MCF 10A (cell line): Measurements from ENCODE around the gene KCNT2. TPM values are rescaled to one million over a fixed set of nuclear protein-coding genes. Genes with fewer than 3 reads are reported as not detected.
A peak's percentile ranks its signal among the peaks of the same experiment; 100 is the strongest.

Experiments used
- BruUV-seq: library from RNA; stranded (reverse); fragments of 400-500 nt; replicated peaks from 2 replicates; lab custom pipeline; 2021; lab: Mats Ljungman, UMichigan
- CTCF ChIA-PET: fragments of 300-600 bp; sonication (Branson Sonifier 250); formaldehyde crosslinking; extraction: SDS; loops from one replicate; lab custom pipeline; 2021; ENCODE audit warnings: antibody characterized with exemption, inconsistent platforms; lab: Yijun Ruan, JAX
- POLR2A ChIA-PET: fragments of 300-600, 350-650 bp; sonication (Branson Sonifier 250); formaldehyde crosslinking; extraction: SDS; loops from one replicate; lab custom pipeline; 2020; ENCODE audit warnings: antibody characterized with exemption, inconsistent platforms; lab: Yijun Ruan, JAX
- DNase-seq: peaks from one replicate; pipeline ENCODE4 v3.0.0-alpha.2; 2018; ENCODE audit not compliant: unreplicated experiment
- H3K27ac Mint-ChIP-seq: one replicate; pipeline ENCODE4 v1.8.0; 2022; ENCODE audit warnings: mild to moderate bottlenecking, low read depth, mixed read lengths; ENCODE audit not compliant: unreplicated experiment
- H3K27me3 Mint-ChIP-seq: one replicate; pipeline ENCODE4 v1.8.0; 2022; ENCODE audit warnings: mixed read lengths; ENCODE audit not compliant: insufficient read depth, unreplicated experiment
- H3K36me3 Mint-ChIP-seq: one replicate; pipeline ENCODE4 v1.8.0; 2022; ENCODE audit warnings: mild to moderate bottlenecking, moderate library complexity, mixed read lengths; ENCODE audit not compliant: insufficient read depth, unreplicated experiment
- H3K4me1 Mint-ChIP-seq: one replicate; pipeline ENCODE4 v1.8.0; 2022; ENCODE audit warnings: mixed read lengths; ENCODE audit not compliant: insufficient read depth, unreplicated experiment
- H3K4me3 Mint-ChIP-seq: one replicate; pipeline ENCODE4 v1.8.0; 2022; ENCODE audit warnings: mild to moderate bottlenecking, moderate library complexity, mixed read lengths; ENCODE audit not compliant: unreplicated experiment
- H3K9me3 Mint-ChIP-seq: one replicate; pipeline ENCODE4 v1.8.0; 2022; ENCODE audit warnings: mixed read lengths; ENCODE audit not compliant: unreplicated experiment
- intact Hi-C: fragments of 100-400 bp; cut with micrococcal nuclease; formaldehyde crosslinking; loops from 2 replicates; pipeline ENCODE4 v1.14.1; 2022
- total RNA-seq: library from RNA; stranded (reverse); gene quantifications from 2 replicates; pipeline ENCODE4 v1.2.3, GENCODE V29; 2022
- TF ChIP-seq, protein P1 (sequence below): fragments of 200-600 bp; IDR thresholded peaks from one replicate; pipeline ENCODE4 v1.8.0; 2022; ENCODE audit warnings: antibody characterized with exemption, mild to moderate bottlenecking; ENCODE audit not compliant: unreplicated experiment

Gene KCNT2
- total RNA-seq, 1 experiment from 2014 or later: 1.5 TPM

DNA sequence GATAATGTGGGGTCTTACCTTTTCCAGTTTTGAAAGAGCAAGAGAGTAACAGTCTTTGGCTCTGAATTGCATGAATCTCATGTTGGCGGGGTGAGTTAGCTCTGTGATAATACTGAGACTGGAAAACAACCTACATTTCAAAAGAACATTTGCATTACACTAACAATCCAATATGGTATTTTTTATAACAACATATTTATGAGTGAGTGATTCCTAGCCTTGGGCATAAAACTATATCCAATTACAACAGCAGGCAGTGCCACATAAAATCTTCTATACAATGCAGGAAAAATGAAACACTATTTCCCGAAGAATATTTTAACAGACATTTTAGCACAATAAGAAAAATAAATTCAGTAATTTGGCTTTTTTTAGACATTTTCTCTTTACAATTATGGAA, 303.0 kb downstream of the KCNT2 start:
- POLR2A ChIA-PET: interaction anchor here (1.3 kb wide), 1 partner anchor 145 kb away, joined by 5 read pairs; no protein-coding TSS in a partner anchor
- no peak for DNase-seq
- H3K27ac Mint-ChIP-seq: no peak overlapping the region
- H3K4me3 Mint-ChIP-seq: no peak overlapping the region
- no peaks in the 10 kb centered on the region for H3K4me1 Mint-ChIP-seq
- peaks cover 7% of the 10 kb centered on the region for H3K9me3 Mint-ChIP-seq
- intact Hi-C loops: loop anchor here (10.0 kb wide), 1 partner anchor 500 kb away; no protein-coding TSS in a partner anchor
- BruUV-seq: no TSS peak
- TF ChIP-seq, protein P1, sequence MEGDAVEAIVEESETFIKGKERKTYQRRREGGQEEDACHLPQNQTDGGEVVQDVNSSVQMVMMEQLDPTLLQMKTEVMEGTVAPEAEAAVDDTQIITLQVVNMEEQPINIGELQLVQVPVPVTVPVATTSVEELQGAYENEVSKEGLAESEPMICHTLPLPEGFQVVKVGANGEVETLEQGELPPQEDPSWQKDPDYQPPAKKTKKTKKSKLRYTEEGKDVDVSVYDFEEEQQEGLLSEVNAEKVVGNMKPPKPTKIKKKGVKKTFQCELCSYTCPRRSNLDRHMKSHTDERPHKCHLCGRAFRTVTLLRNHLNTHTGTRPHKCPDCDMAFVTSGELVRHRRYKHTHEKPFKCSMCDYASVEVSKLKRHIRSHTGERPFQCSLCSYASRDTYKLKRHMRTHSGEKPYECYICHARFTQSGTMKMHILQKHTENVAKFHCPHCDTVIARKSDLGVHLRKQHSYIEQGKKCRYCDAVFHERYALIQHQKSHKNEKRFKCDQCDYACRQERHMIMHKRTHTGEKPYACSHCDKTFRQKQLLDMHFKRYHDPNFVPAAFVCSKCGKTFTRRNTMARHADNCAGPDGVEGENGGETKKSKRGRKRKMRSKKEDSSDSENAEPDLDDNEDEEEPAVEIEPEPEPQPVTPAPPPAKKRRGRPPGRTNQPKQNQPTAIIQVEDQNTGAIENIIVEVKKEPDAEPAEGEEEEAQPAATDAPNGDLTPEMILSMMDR: no peak
- H3K36me3 Mint-ChIP-seq: no peaks in the 10 kb centered on the region
- H3K27me3 Mint-ChIP-seq: no peaks in the 10 kb centered on the region
- CTCF ChIA-PET: interaction anchor here (0.6 to 10.3 kb wide), 6 partner anchors 9 to 782 kb away, joined by 3 to 173 read pairs (median 6); no protein-coding TSS in a partner anchor

GRCh38 chr1:196302981-196303380, 305.3 kb downstream of the KCNT2 start:
- POLR2A ChIA-PET: interaction anchor here (0.7 kb wide), 1 partner anchor 94 kb away, joined by 4 read pairs; no protein-coding TSS in a partner anchor
- no peak for DNase-seq
- Mint-ChIP-seq H3K36me3 (no peaks in the 10 kb centered on the region), H3K4me3 (no peak overlapping the region), H3K27ac (no peak overlapping the region), H3K4me1 (no peaks in the 10 kb centered on the region), H3K9me3 (peaks cover 1% of the 10 kb centered on the region), H3K27me3 (no peaks in the 10 kb centered on the region)
- no TSS peak for BruUV-seq
- CTCF ChIA-PET: interaction anchor here (2.2 to 10.3 kb wide), 2 partner anchors 155 to 363 kb away, joined by 10 to 173 read pairs; no protein-coding TSS in a partner anchor
- TF ChIP-seq, protein P1: no peak
- intact Hi-C loops: loop anchor here (10.0 kb wide), 1 partner anchor 498 kb away; no protein-coding TSS in a partner anchor

DNA sequence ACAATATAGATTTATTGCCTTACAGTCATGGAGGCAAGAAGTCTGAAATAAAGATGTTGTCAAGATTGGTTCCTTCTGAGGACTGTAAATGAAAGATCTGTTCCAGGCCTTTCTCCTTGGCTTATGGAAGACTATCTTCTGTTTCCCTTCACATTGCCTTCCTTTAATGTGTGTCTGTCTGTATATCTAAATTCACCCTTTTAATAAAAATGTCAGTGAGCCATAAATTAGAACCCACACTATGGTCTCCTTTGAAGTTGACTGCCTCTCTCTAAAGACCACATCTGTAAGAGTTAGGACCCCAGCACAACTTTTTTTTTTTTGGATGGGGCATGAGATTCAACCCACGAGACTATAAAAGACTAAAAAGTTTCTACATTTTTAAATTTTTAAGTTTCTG, 305.8 kb downstream of the KCNT2 start:
- H3K4me1 Mint-ChIP-seq: no peaks in the 10 kb centered on the region
- no peaks in the 10 kb centered on the region for H3K27me3 Mint-ChIP-seq
- no peak for DNase-seq
- BruUV-seq: no TSS peak
- H3K4me3 Mint-ChIP-seq: no peak overlapping the region
- no peaks in the 10 kb centered on the region for H3K36me3 Mint-ChIP-seq
- CTCF ChIA-PET: no interaction called here
- H3K9me3 Mint-ChIP-seq: no peaks in the 10 kb centered on the region
- H3K27ac Mint-ChIP-seq: no peak overlapping the region
- TF ChIP-seq, protein P1: no peak
- intact Hi-C loops: loop anchor here (10.0 kb wide), 1 partner anchor 498 kb away; no protein-coding TSS in a partner anchor
- POLR2A ChIA-PET: no interaction called here

- no TSS peak for BruUV-seq
- Mint-ChIP-seq H3K27ac (no peak overlapping the region), H3K9me3 (no peaks in the 10 kb centered on the region), H3K36me3 (no peaks in the 10 kb centered on the region), H3K27me3 (no peaks in the 10 kb centered on the region), H3K4me1 (peaks cover 7% of the 10 kb centered on the region), H3K4me3 (no peak overlapping the region)
- TF ChIP-seq, protein P1: no peak
- ChIA-PET POLR2A (no interaction called here), CTCF (no interaction called here)
- DNase-seq: peak; percentile 17
- intact Hi-C loops: no loop called here
Measured at GRCh38 chr1:196295766-196296165, 312.5 kb downstream of the KCNT2 start.
